ENCODE measurements around the gene CDC42BPB. TPM values are rescaled to one million over a fixed set of nuclear protein-coding genes. Genes with fewer than 3 reads are reported as not detected.
A peak's percentile ranks its signal among the peaks of the same experiment; 100 is the strongest.
"Not testable (repeated sequence)": the region's sequence is repeated elsewhere in the genome, so short reads cannot be mapped to it uniquely, and the experiment has no call there.

Gene CDC42BPB
- total and polyA plus RNA-seq, 2 donors from 2014 or later = 22.5 to 127 TPM

DNA sequence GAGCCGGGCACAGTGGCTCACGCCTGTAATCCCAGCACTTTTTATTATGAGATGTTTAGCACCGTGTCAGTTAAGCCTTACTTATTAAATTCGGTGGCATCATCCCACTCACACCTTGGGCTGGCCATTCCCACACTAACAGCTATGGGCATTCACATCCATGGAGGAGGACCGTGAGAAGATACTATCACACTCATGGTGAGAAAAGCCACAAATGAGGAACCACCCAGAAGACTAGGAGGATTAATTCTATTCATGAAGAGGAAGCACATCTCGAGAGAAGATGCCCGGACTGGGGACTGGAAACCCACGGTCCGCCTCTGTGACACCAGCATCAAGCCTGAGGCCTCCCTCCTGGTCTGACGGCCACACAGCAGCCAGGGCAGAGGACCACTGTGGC is 4.9 kb downstream of the CDC42BPB start:
- Histone ChIP-seq H3K27me3 (ENCODE audit: control insufficient read depth, insufficient read depth, low read length) (no peaks in the 10 kb centered on the region), H3K9me3 (ENCODE audit: control insufficient read depth in 2 of 3, insufficient read depth in 1 of 3, low read length in 3 of 3) (no peaks in the 10 kb centered on the region), H3K4me1 (ENCODE audit: control insufficient read depth in 2 of 3, insufficient read depth in 2 of 3, low read depth in 1 of 3, low read length in 3 of 3) (peaks cover 0 to 11% (median 8%) of the 10 kb centered on the region in 3 donors), H3K9ac (ENCODE audit: low read length in 3 of 3) (no peak overlapping the region), H3K27ac (ENCODE audit: low read depth in 2 of 2, low read length in 2 of 2) (no peak overlapping the region), H3K36me3 (ENCODE audit: control insufficient read depth in 2 of 3, insufficient read depth in 3 of 3, low read length in 3 of 3) (no peaks in the 10 kb centered on the region), H3K4me3 (ENCODE audit: low read length in 3 of 3) (no peak overlapping the region)
- TF ChIP-seq, protein P1, sequence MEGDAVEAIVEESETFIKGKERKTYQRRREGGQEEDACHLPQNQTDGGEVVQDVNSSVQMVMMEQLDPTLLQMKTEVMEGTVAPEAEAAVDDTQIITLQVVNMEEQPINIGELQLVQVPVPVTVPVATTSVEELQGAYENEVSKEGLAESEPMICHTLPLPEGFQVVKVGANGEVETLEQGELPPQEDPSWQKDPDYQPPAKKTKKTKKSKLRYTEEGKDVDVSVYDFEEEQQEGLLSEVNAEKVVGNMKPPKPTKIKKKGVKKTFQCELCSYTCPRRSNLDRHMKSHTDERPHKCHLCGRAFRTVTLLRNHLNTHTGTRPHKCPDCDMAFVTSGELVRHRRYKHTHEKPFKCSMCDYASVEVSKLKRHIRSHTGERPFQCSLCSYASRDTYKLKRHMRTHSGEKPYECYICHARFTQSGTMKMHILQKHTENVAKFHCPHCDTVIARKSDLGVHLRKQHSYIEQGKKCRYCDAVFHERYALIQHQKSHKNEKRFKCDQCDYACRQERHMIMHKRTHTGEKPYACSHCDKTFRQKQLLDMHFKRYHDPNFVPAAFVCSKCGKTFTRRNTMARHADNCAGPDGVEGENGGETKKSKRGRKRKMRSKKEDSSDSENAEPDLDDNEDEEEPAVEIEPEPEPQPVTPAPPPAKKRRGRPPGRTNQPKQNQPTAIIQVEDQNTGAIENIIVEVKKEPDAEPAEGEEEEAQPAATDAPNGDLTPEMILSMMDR (IDR thresholded peaks at IDR 0.05; ENCODE audit: borderline replicate concordance, extremely low read depth, insufficient read depth) = no peak
- FAIRE-seq = no peak
- intact Hi-C loops (cut with DNase I) = no loop called here
- no peak for DNase-seq

DNA sequence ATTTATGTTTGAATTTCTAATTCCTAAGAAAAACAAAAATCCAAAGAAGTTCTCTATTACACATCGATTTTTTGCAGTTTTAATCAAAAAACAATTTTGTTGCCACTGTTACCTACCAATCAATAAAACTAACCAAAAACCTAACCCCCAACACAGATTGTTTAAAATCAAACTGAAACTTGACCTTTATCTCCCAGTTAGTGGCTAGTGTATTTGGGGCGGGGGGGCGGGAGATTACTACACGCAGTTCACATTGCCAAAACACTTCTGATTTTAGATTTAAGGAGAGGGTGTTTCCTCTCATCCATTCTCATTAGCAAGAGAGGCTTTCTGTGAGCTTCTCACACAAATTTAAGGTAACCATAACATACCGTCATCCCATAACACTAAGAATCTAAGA is 6.4 kb downstream of the CDC42BPB start:
- Histone ChIP-seq H3K9me3 (ENCODE audit: control insufficient read depth in 2 of 3, insufficient read depth in 1 of 3, low read length in 3 of 3) (no peaks in the 10 kb centered on the region), H3K4me1 (ENCODE audit: control insufficient read depth in 2 of 3, insufficient read depth in 2 of 3, low read depth in 1 of 3, low read length in 3 of 3) (peaks cover 0 to 13% (median 9%) of the 10 kb centered on the region in 3 donors), H3K36me3 (ENCODE audit: control insufficient read depth in 2 of 3, insufficient read depth in 3 of 3, low read length in 3 of 3) (no peaks in the 10 kb centered on the region), H3K27me3 (ENCODE audit: control insufficient read depth, insufficient read depth, low read length) (no peaks in the 10 kb centered on the region), H3K9ac (ENCODE audit: low read length in 3 of 3) (no peak overlapping the region), H3K27ac (ENCODE audit: low read depth in 2 of 2, low read length in 2 of 2) (peak overlapping the region in 1 of 2 donors; percentile 17), H3K4me3 (ENCODE audit: low read length in 3 of 3) (no peak overlapping the region)
- TF ChIP-seq, protein P1 (IDR thresholded peaks at IDR 0.05; ENCODE audit: borderline replicate concordance, extremely low read depth, insufficient read depth) = no peak
- FAIRE-seq (no peak), DNase-seq (no peak)
- intact Hi-C loops (cut with DNase I) = no loop called here

DNA sequence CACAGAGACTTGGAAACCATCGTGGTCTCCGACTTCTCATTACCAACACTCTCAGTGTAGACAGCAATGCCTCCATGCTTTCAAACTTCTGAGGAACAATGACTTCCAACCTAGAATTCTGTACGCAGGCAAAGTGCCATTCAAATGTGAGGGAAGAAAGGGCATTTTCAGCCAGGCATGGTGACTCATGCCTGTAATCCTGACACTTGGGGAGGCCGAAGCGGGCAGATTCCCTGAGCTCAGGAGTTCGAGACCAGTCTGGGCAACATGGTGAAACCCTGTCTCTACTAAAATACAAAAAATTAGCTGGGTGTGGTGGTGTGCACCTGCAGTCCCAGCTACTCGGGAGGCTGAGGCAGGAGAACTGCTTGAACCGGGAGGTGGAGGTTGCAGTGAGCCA is 9.9 kb downstream of the CDC42BPB start:
- H3K9me3 ChIP-seq (ENCODE audit: control insufficient read depth in 2 of 3, insufficient read depth in 1 of 3, low read length in 3 of 3); H3K27me3 ChIP-seq (ENCODE audit: control insufficient read depth, insufficient read depth, low read length); FAIRE-seq; H3K4me3 ChIP-seq (ENCODE audit: low read length in 3 of 3); H3K27ac ChIP-seq (ENCODE audit: low read depth in 2 of 2, low read length in 2 of 2); intact Hi-C loops (cut with DNase I); H3K9ac ChIP-seq (ENCODE audit: low read length in 3 of 3); DNase-seq; H3K36me3 ChIP-seq (ENCODE audit: control insufficient read depth in 2 of 3, insufficient read depth in 3 of 3, low read length in 3 of 3): not testable (repeated sequence)
- H3K4me1 ChIP-seq (ENCODE audit: control insufficient read depth in 2 of 3, insufficient read depth in 2 of 3, low read depth in 1 of 3, low read length in 3 of 3) = peaks cover 2 to 17% (median 9%) of the 10 kb centered on the region in 3 donors

DNA sequence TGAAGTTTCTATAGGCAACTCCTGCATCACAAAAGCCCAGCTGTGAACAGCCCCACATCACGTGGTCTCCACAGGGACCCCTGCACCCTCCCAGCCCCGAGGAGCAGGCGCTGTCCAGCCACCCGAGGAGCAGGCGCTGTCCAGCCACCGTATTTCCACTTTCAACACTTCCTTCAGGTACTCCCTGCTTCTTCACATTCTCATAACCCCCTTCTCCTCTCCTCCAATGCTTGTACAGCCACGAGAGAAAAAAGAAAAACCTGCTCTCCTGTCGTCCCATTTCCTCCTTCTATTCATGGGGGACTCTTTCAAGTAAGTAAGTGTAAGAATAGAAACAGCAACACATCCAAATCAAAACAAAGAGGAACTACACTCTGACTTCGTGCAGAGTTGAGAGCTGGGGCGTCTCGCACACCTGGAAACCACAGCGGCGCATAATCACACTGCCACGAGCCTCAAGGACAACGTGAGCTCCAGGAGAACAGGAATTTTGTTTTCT is 11.9 kb downstream of the CDC42BPB start:
- Histone ChIP-seq H3K9me3 (ENCODE audit: control insufficient read depth in 2 of 3, insufficient read depth in 1 of 3, low read length in 3 of 3) (no peaks in the 10 kb centered on the region), H3K4me1 (ENCODE audit: control insufficient read depth in 2 of 3, insufficient read depth in 2 of 3, low read depth in 1 of 3, low read length in 3 of 3) (peaks cover 2 to 9% (median 6%) of the 10 kb centered on the region in 3 donors), H3K27ac (ENCODE audit: low read depth in 2 of 2, low read length in 2 of 2) (no peak overlapping the region), H3K36me3 (ENCODE audit: control insufficient read depth in 2 of 3, insufficient read depth in 3 of 3, low read length in 3 of 3) (peaks cover 0 to 3% (median 3%) of the 10 kb centered on the region in 3 donors), H3K9ac (ENCODE audit: low read length in 3 of 3) (no peak overlapping the region), H3K27me3 (ENCODE audit: control insufficient read depth, insufficient read depth, low read length) (no peaks in the 10 kb centered on the region), H3K4me3 (ENCODE audit: low read length in 3 of 3) (no peak overlapping the region)
- TF ChIP-seq, protein P1 (IDR thresholded peaks at IDR 0.05; ENCODE audit: borderline replicate concordance, extremely low read depth, insufficient read depth) = no peak
- peak in 3 of 5 donors; percentile 50 to 66 (median 53) for DNase-seq
- intact Hi-C loops (cut with DNase I) = no loop called here
- FAIRE-seq = no peak
